PC-9 (cell line): Measurements from ENCODE around the gene FBXO34. TPM values are rescaled to one million over a fixed set of nuclear protein-coding genes. Genes with fewer than 3 reads are reported as not detected.
A peak's percentile ranks its signal among the peaks of the same experiment; 100 is the strongest.

Experiments used
- BruUV-seq: library from RNA; stranded (reverse); fragments of 400-500 nt; replicated peaks from 2 replicates; lab custom pipeline; 2021; lab: Mats Ljungman, UMichigan
- CTCF ChIA-PET: fragments of 300-600 bp; sonication (Branson Sonifier 250); formaldehyde crosslinking; loops from one replicate; lab custom pipeline; 2022; ENCODE audit warnings: antibody characterized with exemption; lab: Charles Lee
- POLR2A ChIA-PET: fragments of 300-600 bp; sonication (Branson Sonifier 250); formaldehyde crosslinking; loops from one replicate; lab custom pipeline; 2022; ENCODE audit warnings: antibody characterized with exemption; ENCODE audit not compliant: unreplicated experiment; lab: Charles Lee
- DNase-seq, 2 experiments: peaks; one replicate each; pipeline versions ENCODE4 v3.0.0 to v3.0.0-alpha.2; 2015 to 2022; ENCODE audit warnings: mixed read lengths in 1 of 2
- H2AFZ ChIP-seq: fragments of 200-600 bp; sonication (generic); 2 replicates; pipeline ENCODE4 v1.8.1; 2017; ENCODE audit warnings: antibody characterized with exemption
- H3F3A ChIP-seq: fragments of 200-600 bp; sonication (generic); 2 replicates; pipeline ENCODE4 v1.8.1; 2017; ENCODE audit warnings: antibody characterized with exemption, mild to moderate bottlenecking, low read depth; ENCODE audit not compliant: insufficient read depth
- H3K27ac ChIP-seq: fragments of 200-600 bp; sonication (generic); 2 replicates; pipeline ENCODE4 v1.6.1; 2016; ENCODE audit warnings: mixed run types
- H3K27me3 ChIP-seq: fragments of 200-600 bp; sonication (generic); 2 replicates; pipeline ENCODE4 v1.6.1; 2016; ENCODE audit warnings: low read depth, mixed run types; ENCODE audit not compliant: insufficient read depth
- H3K36me3 ChIP-seq: fragments of 200-600 bp; sonication (generic); 2 replicates; pipeline ENCODE4 v1.6.1; 2016; ENCODE audit warnings: low read depth, mixed run types
- H3K4me1 ChIP-seq: fragments of 200-600 bp; sonication (generic); replicated peaks from 2 replicates; pipeline ENCODE4 v1.6.1; 2016; ENCODE audit warnings: mixed run types; ENCODE audit not compliant: insufficient read depth
- H3K4me2 ChIP-seq: fragments of 200-600 bp; sonication (generic); 2 replicates; pipeline ENCODE4 v1.6.1; 2017; ENCODE audit warnings: mixed run types
- H3K4me3 ChIP-seq: fragments of 200-600 bp; sonication (generic); 2 replicates; pipeline ENCODE4 v1.6.1; 2016; ENCODE audit warnings: mixed run types
- H3K79me2 ChIP-seq: fragments of 200-600 bp; sonication (generic); 2 replicates; pipeline ENCODE4 v1.6.1; 2017; ENCODE audit warnings: low read depth, mixed run types
- H3K9me2 ChIP-seq: fragments of 200-600 bp; sonication (generic); 2 replicates; pipeline ENCODE4 v1.8.1; 2017; ENCODE audit warnings: mild to moderate bottlenecking; ENCODE audit not compliant: insufficient read depth
- H3K9me3 ChIP-seq: fragments of 200-600 bp; sonication (generic); 2 replicates; pipeline ENCODE4 v1.8.1; 2016; ENCODE audit warnings: low read depth; ENCODE audit not compliant: insufficient read depth
- H4K20me1 ChIP-seq: fragments of 200-600 bp; sonication (generic); 2 replicates; pipeline ENCODE4 v1.8.1; 2017; ENCODE audit not compliant: insufficient read depth
- CTCF ChIP-seq: fragments of 200-600 bp; sonication (generic); conservative IDR thresholded peaks from 2 replicates; pipeline ENCODE4 v1.6.1; 2017; ENCODE audit warnings: mixed run types, antibody characterized with exemption, mild to moderate bottlenecking, moderate library complexity
- EZH2 ChIP-seq: fragments of 200-600 bp; sonication (generic); IDR thresholded peaks from 2 replicates; pipeline ENCODE4 v1.8.0; 2017; ENCODE audit warnings: antibody characterized with exemption, low read depth
- intact Hi-C: fragments of 100-400 bp; cut with micrococcal nuclease; formaldehyde crosslinking; loops from one replicate; pipeline ENCODE4 v1.10.0; 2022; ENCODE audit not compliant: unreplicated experiment
- total RNA-seq: library from RNA; stranded (reverse); gene quantifications from 2 replicates; pipeline ENCODE4 v1.2.3, GENCODE V29; 2021

Gene FBXO34
- total RNA-seq, 1 experiment from 2014 or later = 32.8 TPM

- Histone ChIP-seq H3K79me2 (no peaks in the 10 kb centered on the region), H2AFZ (no peak overlapping the region), H3F3A (no peaks in the 10 kb centered on the region), H3K4me2 (no peak overlapping the region), H3K27me3 (no peaks in the 10 kb centered on the region), H4K20me1 (no peaks in the 10 kb centered on the region), H3K27ac (no peak overlapping the region), H3K36me3 (0 out of 2 replicates have a peak, but pooled peaks cover 4% of the 10 kb centered on the region), H3K9me3 (no peaks in the 10 kb centered on the region), H3K4me1 (no peaks in the 10 kb centered on the region), H3K9me2 (no peaks in the 10 kb centered on the region), H3K4me3 (no peak overlapping the region)
- TF ChIP-seq EZH2 = no peak
- TF ChIP-seq CTCF = no peak
- ChIA-PET POLR2A (interaction anchor here (0.6 to 0.7 kb wide), 2 partner anchors 56 to 302 kb away, joined by 4 read pairs; partner anchors contain the start of gene MAPK1IP1L), CTCF (interaction anchor here (1.2 kb wide), 1 partner anchor 162 kb away, joined by 6 read pairs; no protein-coding TSS in a partner anchor)
- DNase-seq = no peak
- intact Hi-C loops = loop anchor here (1.0 kb wide), 2 partner anchors 83 to 141 kb away; partner anchors contain the start of gene FBXO34
- BruUV-seq = no TSS peak
Observed at GRCh38 chr14:55353686-55354467, 82.7 kb downstream of the FBXO34 start.

DNA sequence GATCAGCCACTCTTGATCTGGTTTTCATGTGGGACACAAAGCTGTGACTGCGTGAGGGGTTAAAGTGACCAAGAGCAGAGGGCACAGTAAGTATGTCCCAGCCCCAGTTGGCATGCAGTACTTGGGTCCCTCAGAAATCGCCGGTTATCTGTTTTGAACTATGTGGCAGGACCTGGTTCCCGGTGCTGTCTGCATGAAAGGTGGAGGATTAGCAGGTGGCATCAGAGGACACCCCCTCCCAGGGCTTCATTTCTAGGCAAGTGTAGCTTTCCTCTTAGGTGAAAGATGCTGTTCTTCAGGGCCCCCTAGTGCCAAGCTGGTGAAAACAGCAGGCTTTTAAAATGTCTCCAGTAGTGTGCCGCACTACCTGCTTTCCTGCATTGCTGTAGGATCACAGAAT is 83.3 kb downstream of the FBXO34 start:
- intact Hi-C loops = loop anchor here (1.0 kb wide), 2 partner anchors 83 to 141 kb away; partner anchors contain the start of gene FBXO34
- Histone ChIP-seq H3K79me2 (no peaks in the 10 kb centered on the region), H3K4me3 (no peak overlapping the region), H3K36me3 (0 out of 2 replicates have a peak, but pooled peaks cover 4% of the 10 kb centered on the region), H4K20me1 (no peaks in the 10 kb centered on the region), H3F3A (no peaks in the 10 kb centered on the region), H3K9me3 (no peaks in the 10 kb centered on the region), H3K27ac (no peak overlapping the region), H3K4me1 (no peaks in the 10 kb centered on the region), H3K27me3 (no peaks in the 10 kb centered on the region), H3K4me2 (no peak overlapping the region), H3K9me2 (no peaks in the 10 kb centered on the region), H2AFZ (no peak overlapping the region)
- DNase-seq = peak in 1 of 2 experiments; percentile 29
- TF ChIP-seq EZH2 (no peak), CTCF (peak; percentile 64)
- CTCF ChIA-PET = interaction anchor here (0.5 to 1.2 kb wide), 3 partner anchors 74 to 162 kb away, joined by 3 to 6 read pairs (median 3); no protein-coding TSS in a partner anchor
- POLR2A ChIA-PET = interaction anchor here (0.6 to 0.7 kb wide), 2 partner anchors 57 to 303 kb away, joined by 4 read pairs; partner anchors contain the start of gene MAPK1IP1L
- BruUV-seq = no TSS peak

- Histone ChIP-seq H3K36me3 (0 out of 2 replicates have a peak, but pooled peaks cover 4% of the 10 kb centered on the region), H3F3A (no peaks in the 10 kb centered on the region), H3K9me3 (no peaks in the 10 kb centered on the region), H3K79me2 (no peaks in the 10 kb centered on the region), H3K4me1 (no peaks in the 10 kb centered on the region), H3K4me3 (no peak overlapping the region), H4K20me1 (no peaks in the 10 kb centered on the region), H3K9me2 (no peaks in the 10 kb centered on the region), H2AFZ (no peak overlapping the region), H3K27ac (no peak overlapping the region), H3K27me3 (no peaks in the 10 kb centered on the region), H3K4me2 (no peak overlapping the region)
- DNase-seq = no peak
- no TSS peak for BruUV-seq
- POLR2A ChIA-PET = no interaction called here
- CTCF ChIA-PET = interaction anchor here (0.6 to 1.0 kb wide), 3 partner anchors 10 to 80 kb away, joined by 3 read pairs; no protein-coding TSS in a partner anchor
- TF ChIP-seq CTCF (no peak), EZH2 (no peak)
- intact Hi-C loops = no loop called here
Observed at GRCh38 chr14:55355922-55356321, 84.7 kb downstream of the FBXO34 start.
